ENCODE measurements around the gene CYP4B1.
"Not testable (repeated sequence)": the region's sequence is repeated elsewhere in the genome, so short reads cannot be mapped to it uniquely, and the experiment has no call there.

Gene CYP4B1

GRCh38 chr1:46812996-46813857 is 14.4 kb downstream of the CYP4B1 start:
- DNase-seq (ENCODE audit: extremely low read depth in 1 of 2, low read depth in 1 of 2) = no peak

- no peak for DNase-seq (ENCODE audit: extremely low read depth in 1 of 2, low read depth in 1 of 2)
Measured at GRCh38 chr1:46813858-46814396, 15.1 kb downstream of the CYP4B1 start.

GRCh38 chr1:46815133-46815532 is 16.3 kb downstream of the CYP4B1 start:
- no peak for DNase-seq (ENCODE audit: extremely low read depth in 1 of 2, low read depth in 1 of 2)

- DNase-seq (ENCODE audit: extremely low read depth in 1 of 2, low read depth in 1 of 2) = no peak
Measured at GRCh38 chr1:46816930-46817329, 18.1 kb downstream of the CYP4B1 start.

- no peak for DNase-seq (ENCODE audit: extremely low read depth in 1 of 2, low read depth in 1 of 2)
Measured at GRCh38 chr1:46817814-46818213, 19.0 kb downstream of the CYP4B1 start.

GRCh38 chr1:46818591-46818990 is 19.7 kb downstream of the CYP4B1 start:
- DNase-seq (ENCODE audit: extremely low read depth in 1 of 2, low read depth in 1 of 2) = no peak

- DNase-seq (ENCODE audit: extremely low read depth in 1 of 2, low read depth in 1 of 2) = no peak
Measured at GRCh38 chr1:46819335-46819734, 20.5 kb downstream of the CYP4B1 start.

GRCh38 chr1:46820076-46820475 is 21.2 kb downstream of the CYP4B1 start:
- no peak for DNase-seq (ENCODE audit: extremely low read depth in 1 of 2, low read depth in 1 of 2)

GRCh38 chr1:46820560-46821060 is 21.8 kb downstream of the CYP4B1 start:
- no peak for DNase-seq (ENCODE audit: extremely low read depth in 1 of 2, low read depth in 1 of 2)

- no peak for DNase-seq (ENCODE audit: extremely low read depth in 1 of 2, low read depth in 1 of 2)
Measured at GRCh38 chr1:46822248-46822826, 23.5 kb downstream of the CYP4B1 start.

- no peak for DNase-seq (ENCODE audit: extremely low read depth in 1 of 2, low read depth in 1 of 2)
Measured at GRCh38 chr1:46823151-46823550, 24.3 kb downstream of the CYP4B1 start.

GRCh38 chr1:46826892-46827291 is 28.0 kb downstream of the CYP4B1 start:
- DNase-seq (ENCODE audit: extremely low read depth in 1 of 2, low read depth in 1 of 2) = not testable (repeated sequence)

GRCh38 chr1:46830665-46831322 is 31.9 kb downstream of the CYP4B1 start:
- no peak for DNase-seq (ENCODE audit: extremely low read depth in 1 of 2, low read depth in 1 of 2)

- DNase-seq (ENCODE audit: extremely low read depth in 1 of 2, low read depth in 1 of 2) = not testable (repeated sequence)
Measured at GRCh38 chr1:46835469-46835868, 36.6 kb downstream of the CYP4B1 start.

- DNase-seq (ENCODE audit: extremely low read depth in 1 of 2, low read depth in 1 of 2) = not testable (repeated sequence)
Measured at GRCh38 chr1:46846386-46846785, 47.5 kb downstream of the CYP4B1 start.

- not testable (repeated sequence) for DNase-seq (ENCODE audit: extremely low read depth in 1 of 2, low read depth in 1 of 2)
Measured at GRCh38 chr1:46857660-46858065, 58.8 kb downstream of the CYP4B1 start.

- DNase-seq (ENCODE audit: extremely low read depth in 1 of 2, low read depth in 1 of 2) = no peak
Measured at GRCh38 chr1:46862348-46862747, 63.5 kb downstream of the CYP4B1 start.

Measured in stimulated activated CD8-positive, alpha-beta memory T cell treated with anti-CD3 and anti-CD28 coated beads, Interleukin-7, amount 100 ng/mL, for 48 hours (primary cell).